ENCODE results near the gene PKP3. TPM values are rescaled to one million over a fixed set of nuclear protein-coding genes. Genes with fewer than 3 reads are reported as not detected.

PKP3 gene
- polyA plus RNA-seq, 3 donors = 4.1 to 5.5 (median 4.4) TPM

Other genes starting within 250 kb of the PKP3 start
- gene SCGB1C1, start 201.1 kb upstream of the PKP3 start, polyA plus RNA-seq (ENCODE audit: insufficient read length in 3 of 3) = 1 to 10 TPM in 1 of 3 donors, not detected in 2; 1.3 TPM
- gene BET1L, start 186.8 kb upstream of the PKP3 start, polyA plus RNA-seq (ENCODE audit: insufficient read length in 3 of 3) = 10 to 100 TPM; 41.7 to 43.2 (median 41.9) TPM
- gene RIC8A, start 186.5 kb upstream of the PKP3 start, polyA plus RNA-seq (ENCODE audit: insufficient read length in 3 of 3) = 10 to 100 TPM; 81.4 to 94.6 (median 84.7) TPM
- 10 to 100 TPM; 23.6 to 27.6 (median 24.8) TPM for gene SIRT3, start 157.9 kb upstream of the PKP3 start, polyA plus RNA-seq (ENCODE audit: insufficient read length in 3 of 3)
- gene PSMD13, start 157.2 kb upstream of the PKP3 start, polyA plus RNA-seq (ENCODE audit: insufficient read length in 3 of 3) = 100 to 1,000 TPM; 129 to 144 (median 132) TPM
- under 1 TPM; 0.11 to 0.36 (median 0.25) TPM for gene NLRP6, start 115.8 kb upstream of the PKP3 start, polyA plus RNA-seq (ENCODE audit: insufficient read length in 3 of 3)
- gene PGGHG, start 105.1 kb upstream of the PKP3 start, polyA plus RNA-seq (ENCODE audit: insufficient read length in 3 of 3) = 10 to 100 TPM in 2 of 3 donors, 1 to 10 TPM in 1; 9.1 to 19.2 (median 11.4) TPM
- gene IFITM5, start 94.7 kb upstream of the PKP3 start, polyA plus RNA-seq (ENCODE audit: insufficient read length in 3 of 3) = not detected
- 100 to 1,000 TPM; 156 to 251 (median 209) TPM for gene IFITM2, start 86.4 kb upstream of the PKP3 start, polyA plus RNA-seq (ENCODE audit: insufficient read length in 3 of 3)
- gene IFITM1, start 80.2 kb upstream of the PKP3 start, polyA plus RNA-seq (ENCODE audit: insufficient read length in 3 of 3) = 10 to 100 TPM; 33.9 to 45.6 (median 43.5) TPM
- 100 to 1,000 TPM; 299 to 430 (median 398) TPM for gene IFITM3, start 73.3 kb upstream of the PKP3 start, polyA plus RNA-seq (ENCODE audit: insufficient read length in 3 of 3)
- gene B4GALNT4, start 24.7 kb upstream of the PKP3 start, polyA plus RNA-seq (ENCODE audit: insufficient read length in 3 of 3) = 10 to 100 TPM; 45.9 to 50.1 (median 47.4) TPM
- 10 to 100 TPM; 25.0 to 31.9 (median 25.6) TPM for gene SIGIRR, start 20.8 kb downstream of the PKP3 start, polyA plus RNA-seq (ENCODE audit: insufficient read length in 3 of 3)
- 10 to 100 TPM in 1 of 3 donors, 1 to 10 TPM in 2; 6.4 to 10.3 (median 7.0) TPM for gene ANO9, start 47.8 kb downstream of the PKP3 start, polyA plus RNA-seq (ENCODE audit: insufficient read length in 3 of 3)
- gene PTDSS2, start 56.1 kb downstream of the PKP3 start, polyA plus RNA-seq (ENCODE audit: insufficient read length in 3 of 3) = 10 to 100 TPM; 27.0 to 30.6 (median 27.1) TPM
- 10 to 100 TPM; 62.4 to 80.0 (median 71.8) TPM for gene RNH1, start 113.0 kb downstream of the PKP3 start, polyA plus RNA-seq (ENCODE audit: insufficient read length in 3 of 3)
- 10 to 100 TPM; 36.8 to 44.5 (median 39.2) TPM for gene HRAS, start 141.4 kb downstream of the PKP3 start, polyA plus RNA-seq (ENCODE audit: insufficient read length in 3 of 3)
- 1 to 10 TPM; 2.7 to 3.2 (median 3.0) TPM for gene LRRC56, start 143.3 kb downstream of the PKP3 start, polyA plus RNA-seq (ENCODE audit: insufficient read length in 3 of 3)
- gene LMNTD2, start 166.5 kb downstream of the PKP3 start, polyA plus RNA-seq (ENCODE audit: insufficient read length in 3 of 3) = 1 to 10 TPM; 2.6 to 2.7 (median 2.6) TPM
- gene RASSF7, start 166.8 kb downstream of the PKP3 start, polyA plus RNA-seq (ENCODE audit: insufficient read length in 3 of 3) = 10 to 100 TPM; 33.3 to 42.0 (median 37.5) TPM
- gene PHRF1, start 182.3 kb downstream of the PKP3 start, polyA plus RNA-seq (ENCODE audit: insufficient read length in 3 of 3) = 10 to 100 TPM; 17.9 to 20.7 (median 18.4) TPM
- gene IRF7, start 221.7 kb downstream of the PKP3 start, polyA plus RNA-seq (ENCODE audit: insufficient read length in 3 of 3) = 1 to 10 TPM; 5.9 to 8.0 (median 7.3) TPM
- 10 to 100 TPM; 31.0 to 42.2 (median 41.3) TPM for gene CDHR5, start 230.7 kb downstream of the PKP3 start, polyA plus RNA-seq (ENCODE audit: insufficient read length in 3 of 3)
- gene SCT, start 233.0 kb downstream of the PKP3 start, polyA plus RNA-seq (ENCODE audit: insufficient read length in 3 of 3) = 1 to 10 TPM in 2 of 3 donors, under 1 TPM in 1; 0.76 to 1.6 (median 1.5) TPM
- gene DRD4, start 243.1 kb downstream of the PKP3 start, polyA plus RNA-seq (ENCODE audit: insufficient read length in 3 of 3) = 1 to 10 TPM; 1.4 to 2.4 (median 1.6) TPM